ENCODE results near the gene PPM1L.

The PPM1L gene

DNA sequence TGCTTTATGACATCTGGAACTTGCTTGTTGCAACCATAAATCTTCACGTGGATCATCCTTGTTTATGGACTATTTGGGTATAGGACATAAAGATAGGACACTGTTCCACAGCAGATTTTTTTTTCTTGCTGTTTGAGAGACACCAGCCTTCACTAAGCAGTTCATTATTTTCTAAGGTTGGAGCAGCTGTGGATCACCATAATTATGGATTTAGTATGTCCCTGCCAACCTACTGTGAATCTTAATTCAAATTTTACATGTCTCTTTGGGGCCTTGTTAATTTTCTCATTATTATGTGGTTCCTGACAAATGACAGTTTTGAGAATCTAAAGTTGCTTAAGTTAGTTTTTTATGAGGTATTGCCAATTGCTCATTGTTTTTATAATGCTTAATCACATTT is 188.0 kb downstream of the PPM1L start (continued):
- TF ChIP-seq, protein P1, sequence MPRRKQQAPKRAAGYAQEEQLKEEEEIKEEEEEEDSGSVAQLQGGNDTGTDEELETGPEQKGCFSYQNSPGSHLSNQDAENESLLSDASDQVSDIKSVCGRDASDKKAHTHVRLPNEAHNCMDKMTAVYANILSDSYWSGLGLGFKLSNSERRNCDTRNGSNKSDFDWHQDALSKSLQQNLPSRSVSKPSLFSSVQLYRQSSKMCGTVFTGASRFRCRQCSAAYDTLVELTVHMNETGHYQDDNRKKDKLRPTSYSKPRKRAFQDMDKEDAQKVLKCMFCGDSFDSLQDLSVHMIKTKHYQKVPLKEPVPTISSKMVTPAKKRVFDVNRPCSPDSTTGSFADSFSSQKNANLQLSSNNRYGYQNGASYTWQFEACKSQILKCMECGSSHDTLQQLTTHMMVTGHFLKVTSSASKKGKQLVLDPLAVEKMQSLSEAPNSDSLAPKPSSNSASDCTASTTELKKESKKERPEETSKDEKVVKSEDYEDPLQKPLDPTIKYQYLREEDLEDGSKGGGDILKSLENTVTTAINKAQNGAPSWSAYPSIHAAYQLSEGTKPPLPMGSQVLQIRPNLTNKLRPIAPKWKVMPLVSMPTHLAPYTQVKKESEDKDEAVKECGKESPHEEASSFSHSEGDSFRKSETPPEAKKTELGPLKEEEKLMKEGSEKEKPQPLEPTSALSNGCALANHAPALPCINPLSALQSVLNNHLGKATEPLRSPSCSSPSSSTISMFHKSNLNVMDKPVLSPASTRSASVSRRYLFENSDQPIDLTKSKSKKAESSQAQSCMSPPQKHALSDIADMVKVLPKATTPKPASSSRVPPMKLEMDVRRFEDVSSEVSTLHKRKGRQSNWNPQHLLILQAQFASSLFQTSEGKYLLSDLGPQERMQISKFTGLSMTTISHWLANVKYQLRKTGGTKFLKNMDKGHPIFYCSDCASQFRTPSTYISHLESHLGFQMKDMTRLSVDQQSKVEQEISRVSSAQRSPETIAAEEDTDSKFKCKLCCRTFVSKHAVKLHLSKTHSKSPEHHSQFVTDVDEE (CRISPR knock-in tag; IDR thresholded peaks at IDR 0.05) = no peak
- TF ChIP-seq PPARA (CRISPR knock-in tag; IDR thresholded peaks at IDR 0.05; ENCODE audit: borderline replicate concordance) = no peak
- no peak for TF ChIP-seq RARB (CRISPR knock-in tag; IDR thresholded peaks at IDR 0.05)
- TF ChIP-seq BACH2 (CRISPR knock-in tag; IDR thresholded peaks at IDR 0.05; ENCODE audit: borderline replicate concordance) = no peak
- TF ChIP-seq OSR1 (CRISPR knock-in tag; IDR thresholded peaks at IDR 0.05) = no peak
- no peak for TF ChIP-seq ESRRG (CRISPR knock-in tag; IDR thresholded peaks at IDR 0.05)
- no peak for TF ChIP-seq ZNF565 (CRISPR knock-in tag; conservative IDR thresholded peaks at IDR 0.05; ENCODE audit: low read depth)
- TF ChIP-seq, protein P2, sequence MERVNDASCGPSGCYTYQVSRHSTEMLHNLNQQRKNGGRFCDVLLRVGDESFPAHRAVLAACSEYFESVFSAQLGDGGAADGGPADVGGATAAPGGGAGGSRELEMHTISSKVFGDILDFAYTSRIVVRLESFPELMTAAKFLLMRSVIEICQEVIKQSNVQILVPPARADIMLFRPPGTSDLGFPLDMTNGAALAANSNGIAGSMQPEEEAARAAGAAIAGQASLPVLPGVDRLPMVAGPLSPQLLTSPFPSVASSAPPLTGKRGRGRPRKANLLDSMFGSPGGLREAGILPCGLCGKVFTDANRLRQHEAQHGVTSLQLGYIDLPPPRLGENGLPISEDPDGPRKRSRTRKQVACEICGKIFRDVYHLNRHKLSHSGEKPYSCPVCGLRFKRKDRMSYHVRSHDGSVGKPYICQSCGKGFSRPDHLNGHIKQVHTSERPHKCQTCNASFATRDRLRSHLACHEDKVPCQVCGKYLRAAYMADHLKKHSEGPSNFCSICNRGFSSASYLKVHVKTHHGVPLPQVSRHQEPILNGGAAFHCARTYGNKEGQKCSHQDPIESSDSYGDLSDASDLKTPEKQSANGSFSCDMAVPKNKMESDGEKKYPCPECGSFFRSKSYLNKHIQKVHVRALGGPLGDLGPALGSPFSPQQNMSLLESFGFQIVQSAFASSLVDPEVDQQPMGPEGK (CRISPR knock-in tag; IDR thresholded peaks at IDR 0.05; ENCODE audit: borderline replicate concordance) = no peak

DNA sequence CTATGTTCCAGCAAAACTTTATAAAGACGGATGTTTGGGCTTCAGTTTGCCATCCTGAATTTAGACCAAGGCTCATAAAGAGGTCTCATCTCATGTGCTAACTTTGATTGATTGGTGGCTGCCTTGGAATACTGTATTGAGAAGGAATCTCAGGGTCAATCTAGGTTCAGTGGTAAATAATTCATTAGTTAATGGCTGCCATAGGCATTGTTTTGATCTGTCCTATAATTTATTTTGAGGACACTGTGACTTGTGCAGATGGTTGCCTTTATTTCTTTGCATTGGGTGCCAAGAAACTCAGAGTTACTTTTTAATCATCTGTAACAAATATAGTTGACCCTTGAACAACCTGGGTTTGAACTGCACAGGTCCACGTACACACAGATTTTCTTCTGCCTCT is 189.3 kb downstream of the PPM1L start:
- no peak for ATAC-seq
- TF ChIP-seq, protein P3, sequence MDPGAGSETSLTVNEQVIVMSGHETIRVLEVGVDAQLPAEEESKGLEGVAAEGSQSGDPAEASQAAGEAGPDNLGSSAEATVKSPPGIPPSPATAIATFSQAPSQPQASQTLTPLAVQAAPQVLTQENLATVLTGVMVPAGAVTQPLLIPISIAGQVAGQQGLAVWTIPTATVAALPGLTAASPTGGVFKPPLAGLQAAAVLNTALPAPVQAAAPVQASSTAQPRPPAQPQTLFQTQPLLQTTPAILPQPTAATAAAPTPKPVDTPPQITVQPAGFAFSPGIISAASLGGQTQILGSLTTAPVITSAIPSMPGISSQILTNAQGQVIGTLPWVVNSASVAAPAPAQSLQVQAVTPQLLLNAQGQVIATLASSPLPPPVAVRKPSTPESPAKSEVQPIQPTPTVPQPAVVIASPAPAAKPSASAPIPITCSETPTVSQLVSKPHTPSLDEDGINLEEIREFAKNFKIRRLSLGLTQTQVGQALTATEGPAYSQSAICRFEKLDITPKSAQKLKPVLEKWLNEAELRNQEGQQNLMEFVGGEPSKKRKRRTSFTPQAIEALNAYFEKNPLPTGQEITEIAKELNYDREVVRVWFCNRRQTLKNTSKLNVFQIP (CRISPR knock-in tag; IDR thresholded peaks at IDR 0.05; ENCODE audit: borderline replicate concordance, low read depth) = no peak
- TF ChIP-seq ZNF8 (CRISPR knock-in tag; IDR thresholded peaks at IDR 0.05) (no peak), ZC3H10 (CRISPR knock-in tag; IDR thresholded peaks at IDR 0.05) (no peak), ZFP30 (CRISPR knock-in tag; IDR thresholded peaks at IDR 0.05) (no peak), CSDC2 (CRISPR knock-in tag; IDR thresholded peaks at IDR 0.05) (no peak)
- TF ChIP-seq, protein P4, sequence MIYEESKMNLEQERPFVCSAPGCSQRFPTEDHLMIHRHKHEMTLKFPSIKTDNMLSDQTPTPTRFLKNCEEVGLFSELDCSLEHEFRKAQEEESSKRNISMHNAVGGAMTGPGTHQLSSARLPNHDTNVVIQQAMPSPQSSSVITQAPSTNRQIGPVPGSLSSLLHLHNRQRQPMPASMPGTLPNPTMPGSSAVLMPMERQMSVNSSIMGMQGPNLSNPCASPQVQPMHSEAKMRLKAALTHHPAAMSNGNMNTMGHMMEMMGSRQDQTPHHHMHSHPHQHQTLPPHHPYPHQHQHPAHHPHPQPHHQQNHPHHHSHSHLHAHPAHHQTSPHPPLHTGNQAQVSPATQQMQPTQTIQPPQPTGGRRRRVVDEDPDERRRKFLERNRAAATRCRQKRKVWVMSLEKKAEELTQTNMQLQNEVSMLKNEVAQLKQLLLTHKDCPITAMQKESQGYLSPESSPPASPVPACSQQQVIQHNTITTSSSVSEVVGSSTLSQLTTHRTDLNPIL (CRISPR knock-in tag; IDR thresholded peaks at IDR 0.05; ENCODE audit: low read depth) = no peak

DNA sequence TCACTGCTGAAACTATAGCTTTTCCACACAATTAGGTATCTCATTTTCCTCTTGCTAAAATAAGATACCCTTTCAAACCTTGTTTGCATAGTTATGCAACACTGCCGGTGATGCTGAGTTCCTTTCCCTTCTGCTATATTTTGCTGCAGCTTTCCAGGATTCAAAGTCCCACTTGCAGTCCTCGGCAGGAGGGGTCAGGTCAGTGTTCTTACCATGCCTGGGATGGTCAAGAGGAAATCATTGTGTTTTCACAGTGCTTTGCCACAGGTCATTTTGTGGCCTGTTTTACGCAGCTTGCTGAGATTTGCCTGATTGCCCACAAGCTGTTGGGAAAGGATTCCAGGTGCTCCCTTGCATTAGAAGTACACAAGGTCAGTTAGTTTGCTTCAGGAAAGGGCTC is 192.2 kb downstream of the PPM1L start:
- TF ChIP-seq ESRRG (CRISPR knock-in tag; IDR thresholded peaks at IDR 0.05) (no peak), CSDC2 (CRISPR knock-in tag; IDR thresholded peaks at IDR 0.05) (no peak), RARB (CRISPR knock-in tag; IDR thresholded peaks at IDR 0.05) (no peak), SNAI2 (CRISPR knock-in tag; IDR thresholded peaks at IDR 0.05) (no peak), ZNF8 (CRISPR knock-in tag; IDR thresholded peaks at IDR 0.05) (no peak), BACH2 (CRISPR knock-in tag; IDR thresholded peaks at IDR 0.05; ENCODE audit: borderline replicate concordance) (no peak), ZFP30 (CRISPR knock-in tag; IDR thresholded peaks at IDR 0.05) (no peak), ZC3H10 (CRISPR knock-in tag; IDR thresholded peaks at IDR 0.05) (no peak), TOX (CRISPR knock-in tag; IDR thresholded peaks at IDR 0.05; ENCODE audit: borderline replicate concordance) (no peak), OSR1 (CRISPR knock-in tag; IDR thresholded peaks at IDR 0.05) (no peak), PPARA (CRISPR knock-in tag; IDR thresholded peaks at IDR 0.05; ENCODE audit: borderline replicate concordance) (no peak), ARNTL (CRISPR knock-in tag; IDR thresholded peaks at IDR 0.05; ENCODE audit: borderline replicate concordance, low read depth) (no peak), ZNF565 (CRISPR knock-in tag; conservative IDR thresholded peaks at IDR 0.05; ENCODE audit: low read depth) (no peak), ISL1 (CRISPR knock-in tag; IDR thresholded peaks at IDR 0.05) (no peak), ZFP3 (CRISPR knock-in tag; IDR thresholded peaks at IDR 0.05) (no peak)
- TF ChIP-seq, protein P4 (CRISPR knock-in tag; IDR thresholded peaks at IDR 0.05; ENCODE audit: low read depth) = no peak
- TF ChIP-seq, protein P1 (CRISPR knock-in tag; IDR thresholded peaks at IDR 0.05) = no peak
- TF ChIP-seq, protein P2 (CRISPR knock-in tag; IDR thresholded peaks at IDR 0.05; ENCODE audit: borderline replicate concordance) = no peak
- no peak for ATAC-seq

All from SK-N-SH treated with all-trans-retinoic acid at 6 μM for 48 hours (cell line).